RWPE2 (cell line): ENCODE results near the gene DHRS3.

Experiments used
- ATAC-seq: fragments of 200-7000 bp; cut with Tn5 transposase; 3 replicates; pipeline ENCODE4 v1.9.1; 2021; ENCODE audit warnings: low read depth
- DNase-seq: peaks from one replicate; pipeline ENCODE4 v3.0.0-alpha.2; 2020; ENCODE audit warnings: low spot score
- H3K27ac ChIP-seq: fragments of 450-650 bp; 2 replicates; pipeline ENCODE4 v1.5.1; 2017; ENCODE audit warnings: mild to moderate bottlenecking; ENCODE audit not compliant: poor library complexity, severe bottlenecking
- H3K27me3 ChIP-seq: fragments of 250-450 bp; sonication (Bioruptor Pico); 2 replicates; pipeline ENCODE4 v1.5.1; 2021; ENCODE audit warnings: mild to moderate bottlenecking, moderate library complexity; ENCODE audit not compliant: insufficient read depth, poor library complexity, severe bottlenecking
- H3K36me3 ChIP-seq: fragments of 250-450 bp; sonication (Bioruptor Pico); 2 replicates; pipeline ENCODE4 v1.5.1; 2020; ENCODE audit warnings: low read depth, mild to moderate bottlenecking, moderate library complexity
- H3K4me1 ChIP-seq: fragments of 250-450 bp; sonication (Bioruptor Pico); 2 replicates; pipeline ENCODE4 v1.5.1; 2021; ENCODE audit warnings: mild to moderate bottlenecking, moderate library complexity; ENCODE audit not compliant: insufficient read depth, poor library complexity, severe bottlenecking
- H3K4me3 ChIP-seq: fragments of 250-450 bp; sonication (Bioruptor Pico); 2 replicates; pipeline ENCODE4 v1.5.1; 2021; ENCODE audit warnings: mild to moderate bottlenecking, moderate library complexity; ENCODE audit not compliant: severe bottlenecking
- H3K9me3 ChIP-seq: fragments of 250-450 bp; sonication (Bioruptor Pico); 2 replicates; pipeline ENCODE4 v1.5.1; 2021; ENCODE audit warnings: mild to moderate bottlenecking, moderate library complexity; ENCODE audit not compliant: severe bottlenecking
- CTCF ChIP-seq: fragments of 450-650 bp; IDR thresholded peaks from one replicate; pipeline ENCODE4 v1.5.1; 2017; ENCODE audit warnings: mild to moderate bottlenecking, moderate library complexity; ENCODE audit not compliant: poor library complexity, severe bottlenecking

DHRS3 gene

DNA sequence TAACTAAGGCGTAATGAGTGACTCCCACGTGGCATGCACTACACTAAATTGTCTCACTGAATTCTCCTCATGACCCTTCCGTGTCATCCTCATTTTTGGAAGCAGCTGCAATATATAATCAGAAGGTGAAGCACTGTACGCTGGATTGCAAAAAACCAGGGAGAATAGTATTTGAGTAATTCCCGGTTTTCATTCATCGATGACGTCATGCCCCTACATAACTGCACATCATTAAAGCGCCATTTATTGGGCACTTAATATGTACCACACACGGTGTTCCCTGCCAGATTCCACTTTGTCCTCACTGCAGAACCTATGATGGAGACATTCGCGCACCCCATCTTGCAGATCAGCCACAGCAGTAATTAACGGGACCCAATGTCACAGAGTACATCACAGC lies 41.0 kb downstream of the DHRS3 start:
- Histone ChIP-seq H3K9me3 (no peaks in the 10 kb centered on the region), H3K4me1 (peaks cover 10% of the 10 kb centered on the region), H3K27ac (no peak overlapping the region), H3K4me3 (no peak overlapping the region), H3K27me3 (no peaks in the 10 kb centered on the region), H3K36me3 (peaks cover 15% of the 10 kb centered on the region)
- no peak for ATAC-seq
- DNase-seq = no peak
- TF ChIP-seq CTCF = no peak

GRCh38 chr1:12574757-12575139 lies 43.3 kb downstream of the DHRS3 start:
- H3K27me3 ChIP-seq = no peaks in the 10 kb centered on the region
- H3K4me3 ChIP-seq = no peak overlapping the region
- no peak overlapping the region for H3K27ac ChIP-seq
- no peak for ATAC-seq
- no peak for DNase-seq
- H3K4me1 ChIP-seq = peaks cover 10% of the 10 kb centered on the region
- no peak for TF ChIP-seq CTCF
- H3K9me3 ChIP-seq = no peaks in the 10 kb centered on the region
- H3K36me3 ChIP-seq = peaks cover 14% of the 10 kb centered on the region

DNA sequence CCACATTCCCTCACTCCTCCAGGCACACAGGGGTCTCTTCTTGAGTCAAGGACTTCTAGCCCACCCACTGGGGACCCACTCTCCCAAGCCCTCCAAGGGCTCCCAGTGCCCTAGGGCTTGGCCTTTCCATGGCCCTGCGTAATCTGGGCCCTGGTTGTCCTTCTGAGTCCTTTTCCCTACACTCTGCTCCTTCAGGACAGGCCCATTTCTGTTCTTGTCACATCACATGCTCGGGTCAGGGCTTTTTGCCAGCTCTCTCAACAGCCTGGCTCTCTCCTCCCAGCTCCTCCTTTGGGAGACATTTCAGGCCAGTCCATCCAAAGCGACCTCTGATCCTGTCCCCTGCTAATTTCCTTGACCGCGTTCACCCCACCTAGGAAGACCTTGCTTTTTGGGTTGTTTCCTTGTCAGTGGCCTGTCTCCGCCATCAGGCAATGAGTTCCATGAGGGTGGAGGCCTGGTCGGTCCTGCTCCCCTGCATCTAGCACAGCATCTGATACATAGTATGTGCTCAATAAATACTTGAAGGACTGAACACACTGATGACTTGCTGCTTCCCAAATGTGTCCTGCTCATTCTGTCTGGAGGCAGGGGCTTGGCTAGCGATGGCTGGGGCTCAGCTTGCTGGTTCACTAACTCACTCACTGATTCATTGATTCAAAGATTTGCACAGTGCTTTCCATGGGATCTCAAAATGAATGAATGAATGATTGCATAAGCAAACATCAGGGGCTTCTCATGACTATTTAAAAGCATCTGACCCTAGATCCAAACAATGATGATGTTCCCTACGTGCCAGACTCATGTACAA lies 44.8 kb downstream of the DHRS3 start:
- ATAC-seq (no peak), DNase-seq (no peak)
- Histone ChIP-seq H3K4me1 (peaks cover 10% of the 10 kb centered on the region), H3K27me3 (no peaks in the 10 kb centered on the region), H3K4me3 (no peak overlapping the region), H3K36me3 (peaks cover 12% of the 10 kb centered on the region), H3K27ac (no peak overlapping the region), H3K9me3 (no peaks in the 10 kb centered on the region)
- no peak for TF ChIP-seq CTCF

DNA sequence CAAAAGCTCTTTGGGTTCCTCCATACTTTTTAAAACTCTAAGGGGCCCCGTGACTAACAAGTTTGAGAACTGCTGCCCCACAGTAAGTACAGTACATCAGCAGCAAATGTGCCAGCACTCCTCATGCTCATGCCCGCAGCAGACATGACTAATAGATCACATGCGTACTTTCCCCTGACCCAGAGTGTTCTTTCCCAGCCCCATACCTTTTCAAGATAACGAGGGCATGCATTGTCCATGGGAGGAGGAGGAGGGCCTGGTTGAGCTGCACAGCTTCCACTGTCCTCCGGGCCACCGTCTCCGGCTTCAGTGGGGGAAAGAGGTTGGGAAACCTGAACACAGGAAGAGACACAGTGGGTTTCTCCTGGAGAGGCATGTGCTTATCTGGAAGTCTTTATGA lies 45.5 kb downstream of the DHRS3 start:
- no peak for TF ChIP-seq CTCF
- ATAC-seq = no peak
- no peak for DNase-seq
- H3K27me3 ChIP-seq = no peaks in the 10 kb centered on the region
- H3K27ac ChIP-seq = no peak overlapping the region
- no peaks in the 10 kb centered on the region for H3K9me3 ChIP-seq
- H3K4me1 ChIP-seq = peaks cover 10% of the 10 kb centered on the region
- no peak overlapping the region for H3K4me3 ChIP-seq
- peaks cover 12% of the 10 kb centered on the region for H3K36me3 ChIP-seq

GRCh38 chr1:12570291-12570690 lies 47.7 kb downstream of the DHRS3 start:
- no peaks in the 10 kb centered on the region for H3K27me3 ChIP-seq
- TF ChIP-seq CTCF = no peak
- no peak overlapping the region for H3K27ac ChIP-seq
- H3K36me3 ChIP-seq = peaks cover 12% of the 10 kb centered on the region
- no peaks in the 10 kb centered on the region for H3K9me3 ChIP-seq
- ATAC-seq (no peak), DNase-seq (no peak)
- H3K4me1 ChIP-seq = peaks cover 10% of the 10 kb centered on the region
- no peak overlapping the region for H3K4me3 ChIP-seq
